T-cell (primary cell): ENCODE results near the gene CCDC180. TPM values are rescaled to one million over a fixed set of nuclear protein-coding genes. Genes with fewer than 3 reads are reported as not detected.

Experiments
- ATAC-seq, 4 experiments: fragments of 200-7000 bp in 3 of 4; fragments of 150-1000 bp in 1 of 4; cut with Tn5 transposase; replicated peaks in 1 of 4; 1 replicate in 3 of 4; 2 replicates in 1 of 4; pipeline ENCODE4 v1.10.0; 2021; ENCODE audit warnings: moderate library complexity in 3 of 4, mild to moderate bottlenecking in 2 of 4, moderate number of reproducible peaks in 1 of 4
- CTCF ChIA-PET, 2 donors: fragments of 300-600 bp; sonication (Branson Sonifier 250); formaldehyde crosslinking; loops; one replicate each; lab custom pipeline; 2022; ENCODE audit warnings: antibody characterized with exemption in 2 of 2; lab: Charles Lee
- POLR2A ChIA-PET, 2 donors: fragments of 300-600 bp; sonication (Branson Sonifier 250); formaldehyde crosslinking; loops; one replicate each; lab custom pipeline; 2022; ENCODE audit warnings: antibody characterized with exemption in 2 of 2; lab: Charles Lee
- DNase-seq, 35 experiments: peaks; one replicate each; pipeline versions ENCODE4 v3.0.0 to v3.0.0-alpha.2; 2013 to 2023
- H3K27ac ChIP-seq: one replicate; pipeline ENCODE4 v1.5.1; 2013; ENCODE audit warnings: low read length
- H3K27me3 ChIP-seq, 2 experiments: replicated peaks in 1 of 2; 1 replicate in 1 of 2; 2 replicates in 1 of 2; pipeline versions ENCODE4 v1.6.1 to v1.7.0; 2013; ENCODE audit warnings: low read length in 1 of 2, mixed read lengths in 1 of 2; ENCODE audit not compliant: control insufficient read depth in 2 of 2, insufficient read depth in 2 of 2; ENCODE audit errors: extremely low read depth in 1 of 2
- H3K36me3 ChIP-seq, 2 donors: 1 replicate in 1 of 2; 2 replicates in 1 of 2; pipeline versions ENCODE4 v1.6.1 to v1.7.0; 2013; ENCODE audit warnings: low read length in 1 of 2; ENCODE audit not compliant: control insufficient read depth in 2 of 2, insufficient read depth in 1 of 2; ENCODE audit errors: extremely low read depth in 1 of 2
- H3K4me1 ChIP-seq, 2 experiments: 1 replicate in 1 of 2; 2 replicates in 1 of 2; pipeline versions ENCODE4 v1.6.1 to v1.7.0; 2013; ENCODE audit warnings: low read length in 2 of 2, mixed read lengths in 1 of 2; ENCODE audit not compliant: insufficient read depth in 2 of 2, control insufficient read depth in 1 of 2; ENCODE audit errors: extremely low read depth in 1 of 2
- H3K4me3 ChIP-seq, 2 donors: 1 replicate in 1 of 2; 2 replicates in 1 of 2; pipeline versions ENCODE4 v1.5.1 to v1.7.0; 2013; ENCODE audit warnings: mild to moderate bottlenecking in 2 of 2, low read length in 1 of 2, moderate library complexity in 1 of 2; ENCODE audit not compliant: control insufficient read depth in 1 of 2; ENCODE audit errors: extremely low read depth in 1 of 2
- H3K9me3 ChIP-seq: 2 replicates; pipeline ENCODE4 v1.7.0; 2013
- H3K27ac Mint-ChIP-seq, 2 donors: one replicate each; pipeline ENCODE4 v1.8.0; 2020 to 2021; ENCODE audit warnings: mild to moderate bottlenecking in 2 of 2, mixed read lengths in 2 of 2
- H3K27me3 Mint-ChIP-seq, 2 donors: one replicate each; pipeline ENCODE4 v1.8.0; 2021 to 2022; ENCODE audit warnings: mixed read lengths in 2 of 2
- H3K36me3 Mint-ChIP-seq: one replicate; pipeline ENCODE4 v1.8.0; 2021; ENCODE audit warnings: mixed read lengths
- H3K4me1 Mint-ChIP-seq, 3 donors: one replicate each; pipeline ENCODE4 v1.8.0; 2020 to 2022; ENCODE audit warnings: mixed read lengths in 3 of 3, mild to moderate bottlenecking in 1 of 3
- H3K4me3 Mint-ChIP-seq, 3 donors: one replicate each; pipeline ENCODE4 v1.8.0; 2020 to 2022; ENCODE audit warnings: mild to moderate bottlenecking in 3 of 3, mixed read lengths in 3 of 3, moderate library complexity in 3 of 3
- H3K9me3 Mint-ChIP-seq, 3 donors: one replicate each; pipeline ENCODE4 v1.8.0; 2020 to 2022; ENCODE audit warnings: mixed read lengths in 3 of 3
- WGBS: methylation state at CpG from one replicate; pipeline ENCODE4 v1.1.5; 2013; ENCODE audit warnings: missing lambda C conversion rate; ENCODE audit not compliant: insufficient coverage; 5-methylcytosine and 5-hydroxymethylcytosine counted together
- total RNA-seq, 35 experiments: library from RNA in 6 of 35; stranded (reverse) in 6 of 35; fragments of 120-200 nt in 1 of 35; gene quantifications; one replicate each; pipeline versions ENCODE4 v1.2.1 to v1.2.4 and lab custom pipeline; 2013 to 2026

CCDC180 gene
- total RNA-seq, 5 donors from 2014 or later (not counting 1 experiment from before 2014, with no cell fraction given), result 9.6 to 12.9 (median 10.4) TPM

DNA sequence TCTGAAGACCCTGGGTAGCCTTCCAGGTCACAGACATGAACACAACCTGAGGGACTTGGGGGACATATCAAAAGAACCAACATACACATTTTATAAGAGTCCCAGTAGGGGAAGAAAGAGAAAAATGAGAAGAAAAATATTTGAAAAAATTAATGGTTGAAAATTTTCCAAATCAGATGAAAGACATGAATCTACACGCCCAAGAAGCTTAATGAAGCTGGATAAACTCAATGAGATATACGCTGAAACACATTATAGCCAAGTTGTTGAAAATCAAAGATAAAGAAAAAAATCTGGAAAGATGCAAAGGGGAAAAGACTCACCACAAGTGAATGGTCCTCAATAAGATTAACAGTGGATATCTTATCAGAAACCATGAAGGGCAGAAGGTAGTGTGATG lies 9.6 kb upstream of the CCDC180 start:
- no peak overlapping the region for H3K27ac Mint-ChIP-seq
- no peaks in the 10 kb centered on the region for H3K27me3 ChIP-seq
- no peak overlapping the region for H3K4me3 Mint-ChIP-seq
- no peaks in the 10 kb centered on the region for H3K4me1 Mint-ChIP-seq
- H3K4me1 ChIP-seq, result no peaks in the 10 kb centered on the region
- peaks cover 0 to 5% of the 10 kb centered on the region in 2 donors for H3K36me3 ChIP-seq
- POLR2A ChIA-PET, result no interaction called here
- no peak for ATAC-seq
- H3K27me3 Mint-ChIP-seq, result no peaks in the 10 kb centered on the region
- H3K9me3 ChIP-seq, result no peaks in the 10 kb centered on the region
- CTCF ChIA-PET, result no interaction called here
- peaks cover 48% of the 10 kb centered on the region for H3K36me3 Mint-ChIP-seq
- no peak for DNase-seq
- no peak overlapping the region for H3K27ac ChIP-seq
- no peak overlapping the region for H3K4me3 ChIP-seq
- 100% methylated on average over 1 of the region's 2 CpGs for whole genome bisulfite sequencing
- peaks cover 9 to 34% (median 31%) of the 10 kb centered on the region in 3 donors for H3K9me3 Mint-ChIP-seq

DNA sequence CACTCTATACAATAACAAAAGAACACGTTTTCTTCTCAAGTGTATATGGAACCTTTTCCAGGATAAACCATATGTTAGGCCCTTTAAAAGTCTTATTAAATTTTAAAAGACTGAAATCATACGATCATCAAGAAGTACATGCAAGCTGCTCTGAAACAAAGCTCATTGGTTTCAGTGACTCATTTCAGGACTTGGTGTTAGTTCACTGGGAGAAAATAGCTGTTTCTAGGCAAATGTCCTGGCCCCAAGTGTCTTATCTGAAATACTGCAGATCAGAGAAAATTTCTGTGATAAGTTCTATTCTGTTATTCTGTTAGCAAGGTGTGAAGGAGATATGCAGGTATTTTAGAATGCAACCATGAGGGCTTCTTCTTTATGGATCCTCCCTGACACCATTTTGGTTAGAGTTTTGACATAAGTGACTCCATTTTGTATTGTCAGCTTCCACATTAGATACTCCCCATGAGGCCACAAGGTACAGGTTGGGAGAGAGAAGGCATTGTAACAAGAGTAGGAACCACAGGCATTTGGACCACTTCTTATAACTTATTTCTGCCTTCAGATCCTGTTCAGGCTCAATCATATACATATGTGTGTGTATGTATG lies 7.5 kb upstream of the CCDC180 start:
- Mint-ChIP-seq H3K4me1 (no peaks in the 10 kb centered on the region), H3K36me3 (peaks cover 29% of the 10 kb centered on the region), H3K27me3 (peaks cover under 1% of the 10 kb centered on the region in 2 donors), H3K27ac (no peak overlapping the region), H3K4me3 (no peak overlapping the region), H3K9me3 (peaks cover 9 to 44% (median 39%) of the 10 kb centered on the region in 3 donors)
- Histone ChIP-seq H3K4me3 (no peak overlapping the region), H3K27me3 (no peaks in the 10 kb centered on the region), H3K36me3 (no peaks in the 10 kb centered on the region), H3K9me3 (no peaks in the 10 kb centered on the region), H3K4me1 (no peaks in the 10 kb centered on the region), H3K27ac (no peak overlapping the region)
- POLR2A ChIA-PET, result no interaction called here
- no peak for ATAC-seq
- DNase-seq, result no peak
- CTCF ChIA-PET, result interaction anchor here in 1 of 2 donors (0.7 kb wide), 1 partner anchor 21 kb away, joined by 5 read pairs; no protein-coding TSS in a partner anchor
- WGBS, result 40% methylated on average over 1 of the region's 2 CpGs

DNA sequence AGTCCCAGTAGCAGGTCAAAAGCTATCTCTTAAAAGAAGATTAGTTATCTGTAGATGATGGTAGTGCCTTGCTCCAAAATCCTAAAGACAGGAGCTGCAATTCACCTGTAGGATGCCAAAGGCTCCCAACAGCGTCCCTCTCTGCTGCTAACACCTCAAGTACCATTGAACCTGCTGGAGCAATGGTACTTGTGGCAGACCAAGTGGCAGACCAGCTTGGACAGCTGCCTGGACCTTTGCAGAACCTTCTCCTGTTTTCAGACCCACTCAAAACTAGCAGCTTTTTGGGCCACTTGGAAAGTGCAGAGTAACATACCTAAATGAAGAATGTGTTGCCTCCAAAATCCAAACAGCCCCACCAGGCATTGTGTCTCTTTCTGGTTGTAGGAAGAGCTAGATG lies 6.9 kb upstream of the CCDC180 start:
- H3K9me3 ChIP-seq, result no peaks in the 10 kb centered on the region
- Mint-ChIP-seq H3K4me1 (no peaks in the 10 kb centered on the region), H3K27ac (no peak overlapping the region), H3K27me3 (peaks cover 7% of the 10 kb centered on the region in 2 donors), H3K4me3 (no peak overlapping the region), H3K9me3 (peaks cover 9 to 44% (median 39%) of the 10 kb centered on the region in 3 donors), H3K36me3 (peaks cover 23% of the 10 kb centered on the region)
- ATAC-seq, result no peak
- 86% methylated on average over 1 of the region's 1 CpG for WGBS
- POLR2A ChIA-PET, result no interaction called here
- no peaks in the 10 kb centered on the region for H3K4me1 ChIP-seq
- CTCF ChIA-PET, result interaction anchor here in 1 of 2 donors (0.5 kb wide), 1 partner anchor 554 kb away, joined by 3 read pairs; no protein-coding TSS in a partner anchor
- no peak overlapping the region for H3K4me3 ChIP-seq
- no peak for DNase-seq
- no peaks in the 10 kb centered on the region for H3K36me3 ChIP-seq
- H3K27me3 ChIP-seq, result no peaks in the 10 kb centered on the region
- H3K27ac ChIP-seq, result no peak overlapping the region

DNA sequence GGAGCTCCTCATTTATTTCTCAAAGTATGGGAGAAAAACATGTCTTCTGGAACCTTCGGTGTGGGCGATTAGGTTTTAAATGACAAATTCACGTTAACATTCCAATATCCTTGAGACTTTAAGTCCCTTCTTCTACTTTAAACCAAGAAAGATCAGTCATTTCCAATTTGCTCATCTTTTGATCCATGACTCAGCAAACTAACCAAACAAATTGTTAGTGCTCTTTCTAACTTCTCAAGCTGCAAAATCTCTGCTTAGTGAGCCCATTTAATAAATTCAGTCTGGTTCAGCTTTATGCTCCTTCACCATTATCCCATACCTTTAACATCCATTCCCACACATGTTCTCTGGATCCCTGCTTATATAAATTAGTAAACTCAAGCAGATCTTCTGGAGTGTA lies 5.5 kb upstream of the CCDC180 start:
- H3K4me3 Mint-ChIP-seq, result no peak overlapping the region
- no peak for ATAC-seq
- H3K9me3 Mint-ChIP-seq, result peaks cover 9 to 44% (median 34%) of the 10 kb centered on the region in 3 donors
- H3K27ac Mint-ChIP-seq, result no peak overlapping the region
- WGBS, result 86% methylated on average over 3 of the region's 3 CpGs
- ChIA-PET CTCF (no interaction called here), POLR2A (no interaction called here)
- H3K9me3 ChIP-seq, result no peaks in the 10 kb centered on the region
- no peak overlapping the region for H3K27ac ChIP-seq
- peaks cover 0 to 1% of the 10 kb centered on the region in 2 experiments for H3K27me3 ChIP-seq
- DNase-seq, result no peak
- H3K4me1 Mint-ChIP-seq, result no peaks in the 10 kb centered on the region
- H3K36me3 ChIP-seq, result no peaks in the 10 kb centered on the region
- no peak overlapping the region for H3K4me3 ChIP-seq
- H3K36me3 Mint-ChIP-seq, result peaks cover 11% of the 10 kb centered on the region
- H3K27me3 Mint-ChIP-seq, result peaks cover 9 to 12% of the 10 kb centered on the region in 2 donors
- H3K4me1 ChIP-seq, result no peaks in the 10 kb centered on the region

DNA sequence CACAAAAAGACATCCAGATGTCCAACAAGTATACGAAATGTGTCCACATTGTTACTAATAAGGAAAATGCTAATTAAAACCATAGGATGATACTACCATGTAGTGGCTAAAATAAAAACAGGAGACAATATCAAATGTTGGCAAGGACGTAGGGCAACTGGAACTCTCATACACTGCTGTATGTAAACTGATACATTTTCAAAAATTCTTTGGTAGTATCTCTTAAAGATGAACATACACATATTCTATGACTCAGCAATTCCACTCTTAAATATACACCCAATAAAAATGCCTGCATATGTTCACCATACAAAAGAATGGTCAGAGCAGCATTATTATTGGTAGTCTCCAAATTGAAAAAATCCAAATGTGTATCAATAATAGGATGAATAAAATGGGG lies 2.9 kb upstream of the CCDC180 start:
- Mint-ChIP-seq H3K4me3 (no peak overlapping the region), H3K9me3 (peaks cover 0 to 27% (median 19%) of the 10 kb centered on the region in 3 donors), H3K27me3 (peaks cover 9 to 12% of the 10 kb centered on the region in 2 donors), H3K4me1 (no peaks in the 10 kb centered on the region), H3K27ac (no peak overlapping the region), H3K36me3 (peaks cover 5% of the 10 kb centered on the region)
- no peaks in the 10 kb centered on the region for H3K4me1 ChIP-seq
- H3K27me3 ChIP-seq, result peaks cover 0 to 9% of the 10 kb centered on the region in 2 experiments
- CTCF ChIA-PET, result no interaction called here
- H3K9me3 ChIP-seq, result no peaks in the 10 kb centered on the region
- H3K4me3 ChIP-seq, result no peak overlapping the region
- POLR2A ChIA-PET, result no interaction called here
- no peaks in the 10 kb centered on the region for H3K36me3 ChIP-seq
- ATAC-seq (no peak), DNase-seq (no peak)
- no peak overlapping the region for H3K27ac ChIP-seq
- no CpG with 5 or more reads among the region's 2 CpGs for WGBS

DNA sequence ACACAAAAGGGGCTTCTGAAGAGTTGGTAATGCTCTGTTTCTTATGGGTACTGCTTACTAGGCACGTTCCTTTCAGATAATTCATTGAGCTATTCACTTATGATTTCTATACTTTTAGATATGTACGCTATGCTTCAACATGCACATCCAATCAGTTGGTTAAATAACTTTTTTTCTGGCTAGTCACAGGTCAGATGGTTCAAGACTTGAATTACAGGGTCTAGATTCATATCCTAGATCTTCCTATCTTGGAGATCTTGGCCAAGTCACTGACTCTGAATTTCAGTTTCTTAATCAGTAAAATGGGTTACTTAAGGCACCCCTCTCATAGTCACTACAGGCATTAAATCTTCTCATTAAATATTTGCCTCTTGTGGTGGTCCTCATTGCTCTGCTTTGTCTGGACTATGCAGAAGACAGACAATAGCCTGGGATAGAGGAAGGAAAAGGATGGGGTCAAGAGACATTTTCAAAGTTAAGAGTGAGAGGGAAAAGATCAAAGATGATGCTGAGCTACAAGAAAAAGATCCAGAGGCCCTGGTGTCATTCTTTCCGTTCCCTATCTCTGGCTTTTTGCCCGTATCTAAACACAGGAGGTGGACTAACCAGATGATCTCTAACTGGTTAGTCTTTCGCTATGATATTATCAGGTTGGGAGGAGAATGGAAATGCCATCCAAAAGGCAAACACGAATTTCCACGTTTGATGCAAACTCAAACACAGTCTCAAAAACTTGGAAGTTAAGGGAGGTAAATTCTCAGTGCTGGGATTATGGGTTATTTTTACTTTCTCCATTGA lies 1.8 kb upstream of the CCDC180 start:
- peaks cover 0 to 3% of the 10 kb centered on the region in 2 donors for H3K36me3 ChIP-seq
- H3K9me3 ChIP-seq, result no peaks in the 10 kb centered on the region
- DNase-seq (no peak), ATAC-seq (no peak)
- peaks cover 9 to 12% of the 10 kb centered on the region in 2 donors for H3K27me3 Mint-ChIP-seq
- no peak overlapping the region for H3K4me3 Mint-ChIP-seq
- ChIA-PET CTCF (no interaction called here), POLR2A (no interaction called here)
- peaks cover 0 to 9% of the 10 kb centered on the region in 2 experiments for H3K27me3 ChIP-seq
- no peak overlapping the region for H3K27ac ChIP-seq
- peaks cover 12% of the 10 kb centered on the region for H3K36me3 Mint-ChIP-seq
- WGBS, result 60% methylated on average over 1 of the region's 7 CpGs
- H3K4me3 ChIP-seq, result no peak overlapping the region
- no peaks in the 10 kb centered on the region for H3K4me1 Mint-ChIP-seq
- peaks cover 0 to 21% (median 16%) of the 10 kb centered on the region in 3 donors for H3K9me3 Mint-ChIP-seq
- H3K4me1 ChIP-seq, result no peaks in the 10 kb centered on the region
- no peak overlapping the region for H3K27ac Mint-ChIP-seq
